Sigmoid colon (tissue), 4 donors: Measurements from ENCODE around the gene XRN2.

Source experiments
- POLR2A ChIP-seq, 2 donors: fragments of 450-650 bp; IDR thresholded peaks; one replicate each; pipeline ENCODE4 v1.6.1; 2016; ENCODE audit warnings: antibody characterized with exemption in 2 of 2, mild to moderate bottlenecking in 2 of 2, moderate library complexity in 2 of 2
- POLR2AphosphoS5 ChIP-seq, 4 donors: sonication (generic); formaldehyde crosslinking; IDR thresholded peaks; one replicate each; pipeline ENCODE4 v1.6.1; 2017; ENCODE audit warnings: antibody characterized with exemption in 4 of 4
- TF ChIP-seq, protein P1 (sequence below), 4 experiments: fragments of 450-650 bp in 3 of 4; fragments of 200-600 bp in 1 of 4; IDR thresholded peaks; one replicate each; pipeline ENCODE4 v1.5.1; 2016 to 2019; ENCODE audit warnings: antibody characterized with exemption in 4 of 4, mild to moderate bottlenecking in 3 of 4, moderate library complexity in 2 of 4

GRCh38 chr20:21360705-21361104 lies 57.6 kb downstream of the XRN2 start:
- TF ChIP-seq, protein P1, sequence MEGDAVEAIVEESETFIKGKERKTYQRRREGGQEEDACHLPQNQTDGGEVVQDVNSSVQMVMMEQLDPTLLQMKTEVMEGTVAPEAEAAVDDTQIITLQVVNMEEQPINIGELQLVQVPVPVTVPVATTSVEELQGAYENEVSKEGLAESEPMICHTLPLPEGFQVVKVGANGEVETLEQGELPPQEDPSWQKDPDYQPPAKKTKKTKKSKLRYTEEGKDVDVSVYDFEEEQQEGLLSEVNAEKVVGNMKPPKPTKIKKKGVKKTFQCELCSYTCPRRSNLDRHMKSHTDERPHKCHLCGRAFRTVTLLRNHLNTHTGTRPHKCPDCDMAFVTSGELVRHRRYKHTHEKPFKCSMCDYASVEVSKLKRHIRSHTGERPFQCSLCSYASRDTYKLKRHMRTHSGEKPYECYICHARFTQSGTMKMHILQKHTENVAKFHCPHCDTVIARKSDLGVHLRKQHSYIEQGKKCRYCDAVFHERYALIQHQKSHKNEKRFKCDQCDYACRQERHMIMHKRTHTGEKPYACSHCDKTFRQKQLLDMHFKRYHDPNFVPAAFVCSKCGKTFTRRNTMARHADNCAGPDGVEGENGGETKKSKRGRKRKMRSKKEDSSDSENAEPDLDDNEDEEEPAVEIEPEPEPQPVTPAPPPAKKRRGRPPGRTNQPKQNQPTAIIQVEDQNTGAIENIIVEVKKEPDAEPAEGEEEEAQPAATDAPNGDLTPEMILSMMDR (IDR thresholded peaks at IDR 0.05) = no peak
- no peak for TF ChIP-seq POLR2AphosphoS5 (IDR thresholded peaks at IDR 0.05)
- no peak for TF ChIP-seq POLR2A (IDR thresholded peaks at IDR 0.05)
